IPS-11a (cell line): ENCODE results near the gene SEMA5A.

Experiments
- H3K4me3 ChIP-seq: one replicate; pipeline ENCODE4 v1.5.1; 2013; ENCODE audit warnings: low read depth, low read length, control low read depth

Gene SEMA5A

GRCh38 chr5:9094582-9094981 is 451.3 kb downstream of the SEMA5A start:
- H3K4me3 ChIP-seq, result no peak overlapping the region

GRCh38 chr5:9091896-9092662 is 453.8 kb downstream of the SEMA5A start:
- H3K4me3 ChIP-seq, result no peak overlapping the region

GRCh38 chr5:9090381-9091026 is 455.4 kb downstream of the SEMA5A start:
- H3K4me3 ChIP-seq, result no peak overlapping the region

GRCh38 chr5:9089893-9090292 is 456.0 kb downstream of the SEMA5A start:
- no peak overlapping the region for H3K4me3 ChIP-seq

GRCh38 chr5:9082996-9083395 is 462.9 kb downstream of the SEMA5A start:
- H3K4me3 ChIP-seq, result no peak overlapping the region

- no peak overlapping the region for H3K4me3 ChIP-seq
These were observed 473.2 kb downstream of the SEMA5A start for GRCh38 chr5:9072701-9073100.

- no peak overlapping the region for H3K4me3 ChIP-seq
These were observed 474.4 kb downstream of the SEMA5A start for GRCh38 chr5:9071524-9071923.

GRCh38 chr5:9071074-9071473 is 474.8 kb downstream of the SEMA5A start:
- no peak overlapping the region for H3K4me3 ChIP-seq

- H3K4me3 ChIP-seq, result no peak overlapping the region
These were observed 476.2 kb downstream of the SEMA5A start for GRCh38 chr5:9069650-9070049.

- H3K4me3 ChIP-seq, result no peak overlapping the region
These were observed 478.7 kb downstream of the SEMA5A start for GRCh38 chr5:9067154-9067553.

GRCh38 chr5:9066349-9066748 is 479.5 kb downstream of the SEMA5A start:
- H3K4me3 ChIP-seq, result no peak overlapping the region

- no peak overlapping the region for H3K4me3 ChIP-seq
These were observed 482.1 kb downstream of the SEMA5A start for GRCh38 chr5:9063615-9064245.

GRCh38 chr5:9062873-9063272 is 483.0 kb downstream of the SEMA5A start:
- no peak overlapping the region for H3K4me3 ChIP-seq

GRCh38 chr5:9059920-9060691 is 485.8 kb downstream of the SEMA5A start:
- H3K4me3 ChIP-seq, result no peak overlapping the region

- H3K4me3 ChIP-seq, result no peak overlapping the region
These were observed 487.2 kb downstream of the SEMA5A start for GRCh38 chr5:9058666-9059065.

- H3K4me3 ChIP-seq, result no peak overlapping the region
These were observed 487.7 kb downstream of the SEMA5A start for GRCh38 chr5:9058161-9058560.

GRCh38 chr5:9057406-9058000 is 488.4 kb downstream of the SEMA5A start:
- H3K4me3 ChIP-seq, result no peak overlapping the region

GRCh38 chr5:9056046-9056445 is 489.8 kb downstream of the SEMA5A start:
- no peak overlapping the region for H3K4me3 ChIP-seq

- no peak overlapping the region for H3K4me3 ChIP-seq
These were observed 490.9 kb downstream of the SEMA5A start for GRCh38 chr5:9054821-9055589.

- no peak overlapping the region for H3K4me3 ChIP-seq
These were observed 491.6 kb downstream of the SEMA5A start for GRCh38 chr5:9054322-9054721.
